ENCODE measurements around the gene RAB17.
A peak's percentile ranks its signal among the peaks of the same experiment; 100 is the strongest.

RAB17 gene, protein sequence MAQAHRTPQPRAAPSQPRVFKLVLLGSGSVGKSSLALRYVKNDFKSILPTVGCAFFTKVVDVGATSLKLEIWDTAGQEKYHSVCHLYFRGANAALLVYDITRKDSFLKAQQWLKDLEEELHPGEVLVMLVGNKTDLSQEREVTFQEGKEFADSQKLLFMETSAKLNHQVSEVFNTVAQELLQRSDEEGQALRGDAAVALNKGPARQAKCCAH

DNA sequence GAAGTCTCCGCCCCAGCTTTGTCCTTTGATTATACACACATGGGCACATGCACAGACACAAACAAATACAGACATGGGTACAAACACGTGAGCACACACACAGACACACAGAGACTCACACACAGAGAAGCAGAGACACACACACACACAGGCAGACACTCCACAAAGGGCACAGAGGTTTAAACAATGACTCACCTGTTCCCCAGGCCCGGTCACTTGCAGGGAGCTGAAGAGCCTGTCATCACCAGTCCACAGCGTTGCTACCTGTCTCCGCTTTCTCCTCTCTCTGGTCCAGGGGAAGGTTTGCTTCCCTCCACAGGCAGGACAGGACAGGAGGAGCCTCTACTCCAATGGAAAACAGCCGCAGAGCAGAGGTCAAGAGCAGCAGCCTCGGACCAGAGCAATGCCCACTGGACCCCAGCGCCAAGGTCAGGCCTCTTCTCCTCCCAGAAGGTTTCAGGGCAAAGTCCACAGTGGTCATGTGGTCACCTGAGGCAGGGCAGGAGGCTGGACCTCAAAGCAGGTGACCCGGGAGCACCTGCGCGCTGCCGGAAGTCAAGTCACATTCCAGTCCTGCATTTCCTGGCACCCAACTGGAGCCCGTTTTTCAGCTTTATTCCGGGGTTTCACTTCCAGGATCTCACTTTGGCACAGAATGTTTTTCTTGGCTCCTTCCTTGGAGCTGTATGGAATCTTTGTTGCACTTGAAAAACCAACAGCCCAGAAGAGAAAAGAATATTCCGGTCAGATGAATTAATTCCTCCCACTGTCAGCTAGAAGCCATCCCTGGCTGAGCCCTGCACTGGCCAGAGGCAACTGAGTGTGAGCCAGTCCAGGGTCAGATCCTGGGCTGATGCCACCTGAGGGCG, at the start of gene RAB17:
Gene RAB17, minus strand, starts transcription at position 463 of the 869 bp plus-strand sequence. CDS start 4,580 bp downstream, outside the sequence.
- DNase-seq (ENCODE audit: insufficient read length, low spot score) (no peak), FAIRE-seq (peak; percentile 57)

DNA sequence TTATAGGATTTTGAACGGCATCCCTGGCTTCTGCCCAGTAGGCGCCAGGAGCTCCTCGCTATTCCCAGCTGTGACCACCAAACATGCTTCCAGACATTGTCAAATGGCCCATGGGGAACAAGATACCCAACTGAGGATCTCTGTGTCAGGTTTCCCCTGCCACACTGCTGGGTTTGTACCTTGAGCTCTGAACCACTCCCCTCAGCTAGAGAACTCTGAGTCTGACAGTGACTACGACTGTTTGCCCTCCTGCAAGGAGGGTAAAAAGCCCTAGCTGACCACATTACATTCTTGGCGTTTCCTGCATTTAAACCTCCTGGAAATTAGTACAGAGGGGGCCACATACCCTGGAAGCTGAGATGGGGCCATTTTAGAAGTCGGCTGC, 49.3 kb upstream of the RAB17 start:
- FAIRE-seq: no peak

DNA sequence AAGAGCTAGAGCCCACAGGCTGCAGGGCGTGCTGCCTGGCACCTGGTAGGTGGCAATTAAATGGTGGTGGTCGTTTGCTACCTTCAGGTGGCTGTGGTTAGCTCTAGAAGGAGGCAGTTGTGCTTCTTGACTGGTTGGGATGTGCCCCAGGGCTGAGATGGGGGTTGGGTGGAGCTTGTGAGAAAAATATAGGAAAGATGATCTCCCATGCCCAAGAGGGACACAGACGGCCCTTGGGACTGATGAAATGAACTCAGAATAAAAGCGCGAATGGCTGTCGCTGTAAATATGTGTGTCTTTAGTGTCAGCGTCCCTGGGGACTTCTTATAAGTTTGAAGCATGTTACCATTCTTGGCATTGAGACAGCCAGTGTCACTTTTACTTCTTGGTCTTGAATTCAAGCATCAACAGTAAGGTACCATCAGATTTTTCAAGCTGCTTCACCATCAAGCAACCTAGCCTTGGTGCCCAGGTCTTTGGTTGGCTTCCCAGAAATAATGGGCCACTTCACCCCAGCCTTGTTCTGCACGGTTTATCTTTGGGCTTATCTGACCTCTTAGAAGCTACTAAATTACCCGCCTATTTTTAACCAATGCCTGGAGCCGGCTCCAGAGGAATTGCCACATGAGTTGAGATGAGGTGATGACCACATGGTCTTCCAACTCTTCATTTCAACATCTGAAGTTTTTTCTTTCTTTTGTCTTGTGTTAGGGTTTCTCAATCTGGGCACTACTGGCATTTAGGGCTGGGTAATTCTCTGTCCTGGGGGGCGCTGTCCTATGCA, 48.7 kb upstream of the RAB17 start:
- no peak for FAIRE-seq

More for the DNA sequence above, 49.3 kb upstream of the RAB17 start:
- DNase-seq (ENCODE audit: insufficient read length, low spot score): no peak

DNA sequence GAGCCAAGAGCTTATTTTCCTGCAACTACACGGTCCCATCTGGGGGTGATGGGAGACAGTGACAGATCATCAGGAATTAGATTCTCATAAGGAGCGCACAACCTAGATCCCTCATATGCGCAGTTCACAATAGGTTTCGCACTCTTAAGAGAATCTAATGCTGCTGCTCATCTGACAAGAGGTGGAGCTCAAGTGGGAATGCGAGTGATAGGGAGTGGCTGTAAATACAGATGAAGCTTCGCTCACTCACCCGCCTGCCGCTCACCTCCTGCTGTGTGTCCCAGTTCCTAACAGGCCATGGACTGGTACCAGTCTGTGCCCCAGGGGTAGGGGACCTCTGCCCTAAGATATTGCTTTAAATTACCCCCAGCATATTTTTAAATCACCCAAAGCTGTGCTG, 47.6 kb upstream of the RAB17 start:
- DNase-seq (ENCODE audit: insufficient read length, low spot score) (no peak), FAIRE-seq (no peak)

More for the DNA sequence above, 48.7 kb upstream of the RAB17 start:
- DNase-seq (ENCODE audit: insufficient read length, low spot score): no peak

DNA sequence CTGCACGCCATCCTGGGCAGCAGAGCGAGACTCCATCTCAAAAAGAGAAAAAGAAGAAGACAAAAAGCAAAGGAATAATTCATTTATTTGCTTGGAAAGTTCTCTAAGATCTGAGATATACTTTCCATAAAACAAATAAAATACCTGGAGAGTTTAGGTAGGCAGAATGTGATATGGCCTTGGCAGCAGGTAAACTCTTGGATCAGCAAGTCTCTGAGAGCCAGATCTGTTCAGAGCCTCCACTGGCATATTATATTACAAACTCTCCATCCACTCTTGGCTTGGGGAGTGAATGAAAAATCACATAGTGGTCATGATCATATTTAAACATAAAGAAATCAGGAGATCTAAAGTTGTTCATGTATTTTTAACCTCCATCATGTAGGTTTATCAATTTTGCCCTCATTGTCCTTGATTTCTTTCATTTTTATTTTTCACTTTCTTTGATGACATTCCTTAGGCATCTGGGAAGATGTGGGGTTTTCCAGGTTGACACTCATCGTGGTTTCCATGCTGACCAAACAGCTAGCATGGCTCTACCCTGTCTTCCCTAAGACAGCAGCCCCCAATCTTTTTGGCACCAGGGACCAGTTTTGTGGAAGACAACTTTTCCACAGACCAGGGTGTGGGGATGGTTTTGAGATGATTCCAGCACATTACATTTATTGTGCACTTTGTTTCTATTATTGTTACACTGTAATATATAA, 47.0 kb upstream of the RAB17 start:
- no peak for FAIRE-seq

DNA sequence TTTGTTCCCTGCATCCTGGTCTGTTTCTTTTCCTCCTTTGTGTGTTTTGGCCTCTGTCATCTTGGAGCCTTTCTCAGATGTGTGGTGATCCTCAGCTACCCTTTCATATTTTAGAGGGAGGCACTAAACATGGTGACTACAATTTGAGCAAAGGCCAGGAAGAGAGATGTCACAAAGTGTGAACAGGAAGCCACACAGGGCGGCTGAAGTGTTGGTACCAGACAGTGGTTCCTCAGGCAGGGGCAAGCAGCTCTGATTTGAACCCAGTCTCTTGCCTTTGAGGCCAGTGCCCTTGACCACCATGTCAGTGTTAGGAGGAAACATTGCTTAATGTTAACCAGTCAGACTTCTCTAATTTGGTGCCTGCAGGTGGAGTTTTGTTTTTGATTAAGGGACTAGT, 46.0 kb upstream of the RAB17 start:
- DNase-seq (ENCODE audit: insufficient read length, low spot score): no peak
- FAIRE-seq: no peak

More for the DNA sequence above, 47.0 kb upstream of the RAB17 start:
- DNase-seq (ENCODE audit: insufficient read length, low spot score): no peak

DNA sequence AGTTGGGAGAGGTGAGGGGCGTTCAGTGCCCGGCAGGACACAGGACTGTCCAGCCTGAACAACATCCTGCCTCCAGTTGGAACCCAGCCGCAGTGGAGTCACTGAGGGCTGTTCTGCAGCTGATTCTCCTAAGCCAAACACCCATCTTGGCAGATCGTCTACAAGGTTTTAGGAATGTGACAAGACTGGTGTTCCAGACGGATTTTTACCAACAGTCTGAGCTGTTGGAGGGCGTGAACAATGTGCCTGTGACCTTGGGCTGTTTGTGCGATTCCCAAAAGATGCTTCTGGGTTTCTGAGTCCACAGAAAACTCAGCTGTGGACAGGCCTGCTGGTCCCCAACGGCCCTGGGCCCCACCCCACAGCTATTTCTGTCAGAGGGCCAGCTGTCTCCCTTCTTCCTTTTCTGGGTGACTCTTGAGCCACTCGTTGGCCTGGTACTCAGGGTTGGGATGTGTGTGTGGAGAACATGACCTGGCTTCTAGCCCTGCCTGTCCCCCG, 42.6 kb upstream of the RAB17 start:
- no peak for FAIRE-seq
- no peak for DNase-seq (ENCODE audit: insufficient read length, low spot score)

DNA sequence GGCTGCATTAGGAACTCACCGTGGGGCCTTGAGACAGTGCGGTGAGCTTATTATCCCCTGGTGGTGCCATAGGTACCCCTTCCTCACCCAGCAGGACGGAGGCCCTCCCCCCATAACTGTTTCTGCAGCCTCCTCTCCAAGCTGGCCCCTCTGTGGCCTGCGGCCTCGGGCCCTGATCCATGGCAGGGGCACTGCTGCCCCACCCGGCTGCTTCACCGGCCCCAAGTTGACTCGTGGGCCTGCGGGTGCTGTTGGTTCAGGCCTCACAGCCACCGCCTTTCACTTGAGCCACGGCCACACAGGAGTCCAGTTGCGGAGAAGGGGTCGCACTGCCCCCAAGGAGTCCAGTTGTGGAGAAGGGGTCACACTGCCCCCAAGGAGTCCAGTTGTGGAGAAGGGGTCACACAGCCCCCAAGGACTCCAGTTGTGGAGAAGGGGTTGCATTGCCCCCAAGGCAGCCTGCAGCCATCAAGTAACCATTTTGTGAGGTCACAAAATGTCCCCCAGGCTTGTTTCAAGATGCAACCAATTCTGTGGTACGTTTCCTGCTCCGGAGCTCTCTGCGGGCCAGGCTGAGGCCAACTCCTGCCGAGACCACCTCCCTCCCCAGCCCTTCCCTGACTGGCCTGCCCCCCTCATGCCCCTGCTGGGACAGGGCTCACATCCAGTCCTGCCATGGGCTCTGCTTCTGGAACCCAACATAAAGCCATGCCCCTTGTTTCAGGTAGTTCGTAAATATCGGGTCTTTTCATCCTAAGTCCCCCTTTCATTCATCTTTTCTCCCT, 41.5 kb upstream of the RAB17 start:
- no peak for FAIRE-seq
- DNase-seq (ENCODE audit: insufficient read length, low spot score): no peak

DNA sequence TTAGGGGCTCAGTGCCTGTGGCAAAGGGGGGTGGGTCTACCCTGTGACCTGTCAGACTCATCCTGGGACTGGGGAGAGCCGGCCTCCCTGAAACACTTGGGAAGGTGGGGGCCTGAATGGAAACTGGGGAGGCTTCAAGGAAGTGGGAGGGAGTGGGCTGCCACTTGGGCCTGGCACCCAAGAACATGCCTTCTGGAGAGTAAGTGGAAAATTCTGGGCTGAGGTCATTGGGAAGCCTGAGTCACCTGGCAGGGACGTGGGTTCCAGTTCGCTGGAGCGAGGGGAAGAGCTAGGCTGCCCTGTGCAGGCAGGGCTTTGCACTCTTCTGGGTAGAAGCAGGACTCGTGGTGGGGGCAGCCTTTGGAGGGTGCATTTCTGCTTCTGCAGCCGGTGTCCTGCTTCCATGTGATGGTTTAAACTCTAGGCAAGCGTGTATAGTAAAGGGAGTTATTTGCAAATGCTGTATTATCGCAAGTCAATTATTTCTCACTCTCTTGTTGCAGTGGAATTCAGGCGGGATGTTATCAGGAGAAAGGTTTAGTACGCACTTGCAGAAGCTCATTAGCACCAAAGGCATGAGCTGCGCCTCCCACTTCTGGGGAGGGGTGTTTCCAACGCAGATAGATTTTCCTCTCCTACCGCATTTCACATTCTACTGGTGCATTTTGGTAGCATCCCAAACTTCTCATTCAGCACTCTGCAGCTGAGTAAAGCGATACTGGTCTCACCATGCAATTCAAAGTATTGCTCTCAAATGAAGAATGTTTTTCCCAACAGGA, 40.7 kb upstream of the RAB17 start:
- FAIRE-seq: no peak

DNA sequence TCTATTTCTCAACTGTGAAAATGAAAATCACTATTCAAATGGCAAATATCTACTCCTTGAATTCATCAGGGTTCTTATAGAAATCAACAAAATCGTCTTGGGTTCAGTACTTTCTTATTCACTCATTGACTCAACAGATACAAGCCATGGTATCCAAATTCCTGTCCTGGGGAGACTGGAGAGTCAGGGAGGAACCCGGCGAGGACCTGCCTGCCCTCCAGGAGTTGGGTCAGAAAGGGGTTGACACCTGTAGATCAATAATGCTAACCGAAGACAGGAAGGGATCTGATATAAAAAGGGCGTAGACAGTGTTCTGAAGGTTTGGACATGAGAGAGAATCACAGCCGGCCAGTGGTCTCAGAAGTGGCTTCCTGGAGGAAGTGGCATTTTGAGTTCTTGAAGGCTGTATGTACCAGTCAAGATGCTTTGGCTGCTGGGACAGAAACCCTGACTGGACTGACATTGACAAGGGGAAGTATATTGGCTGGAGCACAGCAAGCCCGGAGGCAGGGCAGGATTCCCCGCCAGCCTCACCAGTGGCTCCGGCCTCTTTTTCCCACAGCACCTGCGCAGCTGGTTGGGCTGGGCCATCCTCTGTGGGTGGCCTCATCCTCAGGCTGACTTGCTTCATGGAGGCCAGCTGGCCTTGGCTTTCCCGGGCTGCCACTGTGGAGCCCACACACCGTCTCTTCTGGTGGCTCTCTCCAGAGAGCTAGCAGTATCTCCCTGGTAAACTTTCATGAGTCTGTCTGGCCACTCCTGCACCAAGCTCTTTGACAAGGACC, 39.9 kb upstream of the RAB17 start:
- FAIRE-seq (no peak), DNase-seq (ENCODE audit: insufficient read length, low spot score) (no peak)

More for the DNA sequence above, 40.7 kb upstream of the RAB17 start:
- DNase-seq (ENCODE audit: insufficient read length, low spot score): no peak

DNA sequence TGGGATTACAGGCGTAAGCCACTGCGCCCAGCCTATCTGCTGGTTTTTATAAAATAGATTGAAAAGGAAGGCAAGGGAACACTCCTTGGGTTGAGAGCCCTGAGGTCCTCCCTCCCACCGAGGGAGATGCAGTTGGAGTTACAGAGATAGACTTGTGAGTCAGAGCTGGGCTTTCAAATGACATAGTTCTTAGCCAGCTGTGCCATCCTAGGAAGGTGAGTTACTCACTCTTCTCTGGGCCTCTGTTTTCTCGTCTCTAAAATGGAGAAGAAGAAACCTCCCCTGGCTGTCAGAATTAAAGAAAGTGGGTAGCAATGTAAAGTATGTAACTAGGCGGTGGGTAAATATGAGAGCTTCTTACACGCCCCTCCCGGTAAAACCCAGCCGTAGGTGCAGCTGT, 39.2 kb upstream of the RAB17 start:
- FAIRE-seq: no peak
- DNase-seq (ENCODE audit: insufficient read length, low spot score): no peak

DNA sequence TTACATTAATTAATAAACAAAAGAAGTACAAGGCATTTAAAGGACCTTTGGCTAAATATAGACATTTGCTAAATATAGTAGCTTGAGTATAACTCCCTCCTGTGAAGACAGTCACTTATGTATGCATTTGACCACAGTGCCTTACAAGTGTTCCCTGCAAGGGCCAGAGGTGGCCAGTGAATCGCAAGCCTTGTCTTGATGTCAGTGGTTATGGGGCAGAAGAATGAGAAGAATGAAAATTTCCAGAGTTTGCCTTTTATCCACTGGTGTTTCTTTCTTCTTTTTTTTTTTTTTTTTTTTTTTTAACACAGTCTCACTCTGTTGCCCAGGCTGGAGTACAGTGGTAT, 38.6 kb upstream of the RAB17 start:
- DNase-seq (ENCODE audit: insufficient read length, low spot score) (no peak), FAIRE-seq (no peak)

DNA sequence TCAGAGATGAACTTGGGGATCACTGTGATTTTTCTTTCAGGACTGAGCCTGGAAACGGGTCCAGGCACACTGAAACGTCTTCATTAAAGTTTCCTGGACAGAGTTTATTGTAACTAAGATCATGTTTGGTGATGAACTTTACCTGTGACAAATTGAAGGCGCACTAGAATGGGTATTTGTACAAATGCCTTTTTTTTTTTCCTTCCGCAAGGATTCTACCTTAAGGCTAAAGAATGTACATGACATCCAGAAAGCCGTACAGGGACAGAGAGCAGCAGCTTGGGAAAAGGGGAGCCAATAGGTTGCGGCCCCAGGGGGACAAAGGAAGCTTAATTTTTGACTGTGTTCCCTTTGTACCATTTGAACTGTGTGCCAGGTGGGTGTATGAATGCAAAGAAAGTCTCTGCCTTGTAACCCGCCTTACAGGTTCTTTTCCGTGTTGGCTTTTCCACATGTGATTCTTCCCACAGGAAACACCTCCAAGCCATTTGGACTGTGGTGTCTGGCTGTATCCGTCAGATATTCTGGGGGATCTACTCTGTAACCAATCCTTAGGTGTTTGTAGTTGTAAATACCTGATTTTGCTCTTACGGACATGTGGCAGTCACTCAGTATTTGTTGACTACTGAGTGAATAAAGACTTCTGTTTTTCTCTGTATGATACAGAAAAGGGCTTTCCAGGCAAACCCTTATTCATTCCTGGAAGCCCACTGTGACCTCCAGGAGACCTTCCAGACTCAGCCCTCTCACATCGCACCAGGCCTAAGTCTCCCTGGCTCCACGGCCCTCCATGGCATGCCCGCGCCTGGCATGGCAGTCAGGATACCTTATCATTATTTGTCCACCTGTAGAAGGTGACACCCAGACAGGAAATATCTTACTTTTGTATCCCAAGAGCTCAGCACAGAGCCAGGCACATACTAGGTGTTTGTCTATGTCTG, 38.0 kb upstream of the RAB17 start:
- DNase-seq (ENCODE audit: insufficient read length, low spot score) (no peak), FAIRE-seq (no peak)

DNA sequence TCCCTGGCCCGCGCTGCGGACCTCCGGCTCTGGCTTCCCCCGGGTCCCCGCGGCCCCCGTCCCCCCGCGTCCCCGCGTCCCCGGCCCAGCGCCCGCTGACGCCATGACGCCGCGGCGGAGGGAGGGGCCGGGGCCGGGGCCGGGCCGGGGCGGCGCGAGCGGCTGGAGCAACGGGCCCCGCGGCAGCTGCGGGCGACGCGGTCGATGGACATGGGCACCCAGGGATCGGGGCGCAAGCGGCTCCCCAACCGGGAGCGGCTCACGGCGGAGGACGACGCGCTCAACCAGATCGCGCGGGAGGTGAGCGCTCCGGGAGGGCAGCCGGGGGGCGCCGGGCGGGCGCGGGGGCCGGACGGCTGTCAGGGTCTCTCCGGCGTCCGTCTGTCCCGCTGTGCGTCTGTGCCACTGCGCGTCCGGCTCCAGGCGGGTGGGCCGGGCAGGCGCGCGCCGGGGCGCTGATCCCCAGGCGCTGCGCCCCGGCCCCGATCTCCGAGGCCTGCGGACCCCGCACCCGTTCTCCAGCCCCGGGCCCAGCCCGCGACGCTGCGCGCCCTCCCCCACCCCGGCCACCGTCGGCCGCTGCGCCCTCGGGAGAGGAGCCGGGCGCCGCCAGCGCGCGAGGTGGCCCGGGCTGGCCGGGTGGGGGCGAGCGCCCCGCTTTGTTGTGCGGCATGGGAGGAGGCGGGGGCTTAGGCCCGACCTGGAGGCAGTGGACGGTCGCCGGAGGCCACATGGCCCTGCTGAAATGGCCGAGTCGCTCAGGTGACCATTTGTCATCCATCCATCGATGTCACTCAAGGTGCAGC, 37.1 kb upstream of the RAB17 start, which contains the start of gene LRRFIP1:
Gene LRRFIP1, plus strand, starts transcription at position 147 of the 806 bp plus-strand sequence. Its CDS starts 58 bp downstream, at position 205.
- DNase-seq (ENCODE audit: insufficient read length, low spot score): peak; percentile 45

DNA sequence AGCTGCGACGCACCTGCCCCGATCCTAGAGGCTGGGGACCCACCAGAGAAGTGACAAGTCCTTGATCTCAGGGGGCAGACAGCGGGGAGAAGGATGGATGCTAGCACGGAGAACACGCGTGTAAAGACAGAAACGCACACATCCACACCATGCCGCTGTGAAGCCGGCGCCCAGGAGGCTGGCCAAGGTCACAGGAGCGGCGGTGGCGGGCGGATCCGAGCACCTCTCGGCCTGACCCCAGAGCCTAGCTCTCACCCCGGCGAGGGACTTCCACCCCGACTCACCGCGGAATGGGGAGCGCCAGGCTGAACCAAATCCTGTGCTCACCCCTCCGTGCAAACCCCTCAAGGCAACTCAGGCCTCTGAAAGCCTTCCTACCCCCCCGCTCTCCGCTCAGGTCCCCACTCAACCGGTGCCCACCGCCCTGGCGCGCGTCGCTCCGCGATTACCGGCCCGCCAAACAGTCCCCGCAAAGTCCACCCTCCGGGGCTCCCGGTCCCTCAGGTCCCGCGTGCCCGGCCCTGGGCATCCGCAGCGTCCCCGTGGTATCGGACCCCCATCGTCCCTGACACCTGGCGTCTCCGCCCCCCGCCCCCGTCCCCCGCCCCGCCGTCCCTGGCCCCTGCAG, 36.4 kb upstream of the RAB17 start:
- FAIRE-seq: no peak

More for the DNA sequence above, 37.1 kb upstream of the RAB17 start, which contains the start of gene LRRFIP1:
- peak; percentile 42 for FAIRE-seq

DNA sequence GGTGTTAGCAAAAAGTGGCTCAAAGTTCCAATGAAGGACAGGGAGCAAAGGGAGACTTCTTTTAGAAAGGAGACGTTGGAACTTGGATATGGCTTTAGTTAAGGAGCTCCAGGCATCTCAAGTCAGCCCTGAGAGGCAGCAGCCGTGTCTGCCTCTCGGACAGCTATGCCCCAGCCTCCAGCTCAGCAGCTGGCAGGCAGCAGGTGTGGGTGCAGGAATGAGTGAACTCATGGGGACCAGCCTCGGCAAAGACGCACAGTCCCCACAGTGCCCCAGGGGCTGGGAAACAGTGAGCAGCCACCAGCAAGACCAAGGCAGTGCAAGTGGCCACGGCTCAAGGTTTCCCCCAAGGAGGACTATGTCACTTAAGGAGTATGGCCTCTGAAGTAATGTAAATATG, 35.2 kb upstream of the RAB17 start:
- FAIRE-seq (no peak), DNase-seq (ENCODE audit: insufficient read length, low spot score) (no peak)

More for the DNA sequence above, 36.4 kb upstream of the RAB17 start:
- no peak for DNase-seq (ENCODE audit: insufficient read length, low spot score)

Measured in HTR-8/SVneo (cell line).